K562 (cell line): Measurements from ENCODE around the gene TMSB4X. TPM values are rescaled to one million over a fixed set of nuclear protein-coding genes. Genes with fewer than 3 reads are reported as not detected.

Source experiments
- ADNP ChIP-seq: fragments of 200-800 bp; sonication (Bioruptor generic); IDR thresholded peaks from 2 replicates; pipeline ENCODE4 v1.6.1; 2016; ENCODE audit warnings: missing genetic modification characterization, missing compliant biosample characterization
- ARID1B ChIP-seq: fragments of 450-650 bp; IDR thresholded peaks from 2 replicates; pipeline ENCODE4 v1.6.1; 2016; ENCODE audit warnings: antibody characterized with exemption, mild to moderate bottlenecking, inconsistent platforms
- ARID4B ChIP-seq: sonication (generic); formaldehyde crosslinking; IDR thresholded peaks from 2 replicates; pipeline ENCODE4 v1.8.0; 2022; ENCODE audit warnings: mild to moderate bottlenecking, missing genetic modification reagents
- CBFA2T2 ChIP-seq: fragments of 450-650 bp; conservative IDR thresholded peaks from 2 replicates; pipeline ENCODE4 v1.6.1; 2017; ENCODE audit warnings: mild to moderate bottlenecking
- KDM1A ChIP-seq, 2 experiments: fragments of 450-650 bp; IDR thresholded peaks; 2 replicates each; pipeline ENCODE4 v1.6.1; 2016; ENCODE audit warnings: mild to moderate bottlenecking in 2 of 2
- L3MBTL2 ChIP-seq: fragments of 450-650 bp; IDR thresholded peaks from 2 replicates; pipeline ENCODE4 v1.6.1; 2016; ENCODE audit warnings: mild to moderate bottlenecking, moderate library complexity
- MAFK ChIP-seq: IDR thresholded peaks from 2 replicates; pipeline ENCODE4 v1.6.1; 2011; ENCODE audit warnings: low read length, improper control_type of control experiment
- MIER1 ChIP-seq: fragments of 450-650 bp; IDR thresholded peaks from 2 replicates; pipeline ENCODE4 v1.6.1; 2016; ENCODE audit warnings: antibody characterized with exemption, mild to moderate bottlenecking, low read depth
- PBX2 ChIP-seq, 2 experiments: IDR thresholded peaks in 1 of 2; conservative IDR thresholded peaks in 1 of 2; 2 replicates each; pipeline ENCODE4 v1.6.1; 2016; ENCODE audit warnings: low read depth in 2 of 2, mild to moderate bottlenecking in 1 of 2, missing compliant biosample characterization in 1 of 2, missing genetic modification characterization in 1 of 2, moderate library complexity in 1 of 2
- PHF8 ChIP-seq: fragments of 200-600 bp; sonication (generic); IDR thresholded peaks from 2 replicates; pipeline ENCODE4 v1.6.1; 2012; ENCODE audit warnings: mixed run types, mild to moderate bottlenecking, inconsistent platforms, low read length, moderate library complexity, borderline replicate concordance
- RBM22 ChIP-seq: fragments of 200-400 bp; formaldehyde crosslinking; IDR thresholded peaks from 2 replicates; pipeline ENCODE4 v1.6.1; 2018; ENCODE audit warnings: low read length, low read depth; ENCODE audit not compliant: poor library complexity, severe bottlenecking
- SMAD2 ChIP-seq: fragments of 150-350 bp; IDR thresholded peaks from 2 replicates; pipeline ENCODE4 v1.6.1; 2014; ENCODE audit warnings: low read depth, mild to moderate bottlenecking, low read length
- SMC3 ChIP-seq: conservative IDR thresholded peaks from 2 replicates; pipeline ENCODE4 v1.6.1; 2011; ENCODE audit warnings: low read depth, low read length, improper control_type of control experiment; ENCODE audit not compliant: insufficient read depth
- SP1 ChIP-seq: sonication (generic); formaldehyde crosslinking; IDR thresholded peaks from 2 replicates; pipeline ENCODE4 v1.8.1; 2022; ENCODE audit warnings: mild to moderate bottlenecking, missing genetic modification reagents
- ZFPM2 ChIP-seq: fragments of 250-450 bp; sonication (Bioruptor Pico); IDR thresholded peaks from 2 replicates; pipeline ENCODE4 v1.5.1; 2022; ENCODE audit warnings: mild to moderate bottlenecking
- ZNF592 ChIP-seq: fragments of 450-650 bp; IDR thresholded peaks from 2 replicates; pipeline ENCODE4 v1.6.1; 2017; ENCODE audit warnings: antibody characterized with exemption, mild to moderate bottlenecking
- ZNF785 ChIP-seq: fragments of 250-450 bp; sonication (Bioruptor Pico); IDR thresholded peaks from 2 replicates; pipeline ENCODE4 v1.4.0; 2020; ENCODE audit warnings: mild to moderate bottlenecking
- polyA plus RNA-seq, 8 experiments: library from polyadenylated mRNA; depleted of rRNA in 4 of 8; stranded (reverse) in 5 of 8; unstranded in 3 of 8; fragments of >200 nt; fragmentation: Nextera tagmentation in 2 of 8; fragmentation: Illumina TruSeq in 1 of 8; extraction: Ambion mirVana in 2 of 8; extraction: Trizol in 1 of 8; gene quantifications; 2 replicates each; pipeline versions ENCODE4 v1.2.1 to v1.2.3, GENCODE V29; 2011 to 2014; ENCODE audit warnings: inconsistent platforms in 1 of 8, missing spikeins in 1 of 8
- total RNA-seq, 7 experiments: library from RNA; depleted of rRNA in 6 of 7; stranded (reverse); fragments of >200 nt in 6 of 7; fragmentation: Illumina TruSeq in 2 of 7; extraction: Trizol in 2 of 7; gene quantifications; 2 replicates each; pipeline versions ENCODE4 v1.2.1 to v1.2.3, GENCODE V29; 2011 to 2021; ENCODE audit warnings: low replicate concordance in 1 of 7

The TMSB4X gene
- total and polyA plus RNA-seq, 9 of the 15 experiments (the other 6 are each of a cell fraction or from before 2014, with no cell fraction given) = 1,035 to 2,035 (median 1,529) TPM

- no peak for TF ChIP-seq ARID4B (CRISPR knock-in tag)
- no peak for TF ChIP-seq SMAD2
- no peak; the same call in 1 of the 2 replicates for TF ChIP-seq SP1 (CRISPR knock-in tag)
- no peak for TF ChIP-seq CBFA2T2
- TF ChIP-seq ARID1B = peak; percentile 20; the same call in 1 of the 2 replicates
- no peak for TF ChIP-seq PBX2 (CRISPR knock-in tag; IDR thresholded peaks at IDR 0.05; ENCODE audit: low read depth)
- TF ChIP-seq PBX2 (tag; conservative IDR thresholded peaks at IDR 0.05; ENCODE audit: low read depth) = 0 out of 2 replicates have a peak, but pooled peaks have one; percentile 5
- TF ChIP-seq KDM1A (IDR thresholded peaks at IDR 0.05) = no peak
- TF ChIP-seq SMC3 = peak; percentile 85
- TF ChIP-seq ZFPM2 = no peak
- TF ChIP-seq MAFK = peak; percentile 15; the same call in 1 of the 2 replicates
- TF ChIP-seq MIER1 = no peak
- peak; percentile 12; the same call in 1 of the 2 replicates for TF ChIP-seq L3MBTL2
- TF ChIP-seq ZNF785 (CRISPR knock-in tag) = no peak
- TF ChIP-seq ADNP (tag) = no peak
- TF ChIP-seq PHF8 = no peak
- no peak for TF ChIP-seq RBM22
- peak; percentile 78 for TF ChIP-seq ZNF592
These were observed 27.9 kb upstream of the TMSB4X start (continued) for GRCh38 chrX:12946838-12947544.
